GM23338 (cell line): Measurements from ENCODE around the gene KRTAP10-12. TPM values are rescaled to one million over a fixed set of nuclear protein-coding genes. Genes with fewer than 3 reads are reported as not detected.

Source experiments
- ATAC-seq: fragments of 200-7000 bp; cut with Tn5 transposase; 3 replicates; pipeline ENCODE4 v1.9.1; 2020
- DNase-seq: peaks from one replicate; pipeline ENCODE4 v3.0.0-alpha.2; 2015; ENCODE audit warnings: low spot score
- H2AFZ ChIP-seq: fragments of 200-600 bp; sonication (generic); 2 replicates; pipeline ENCODE4 v1.8.0; 2016; ENCODE audit warnings: antibody characterized with exemption, mild to moderate bottlenecking, moderate library complexity
- H3F3A ChIP-seq: fragments of 200-600 bp; sonication (generic); replicated peaks from 2 replicates; pipeline ENCODE4 v1.8.0; 2017; ENCODE audit warnings: antibody characterized with exemption, mixed run types, low read depth
- H3K27ac ChIP-seq: fragments of 200-600 bp; sonication (generic); 2 replicates; pipeline ENCODE4 v1.6.1; 2016; ENCODE audit warnings: low read depth
- H3K27me3 ChIP-seq: fragments of 200-600 bp; sonication (generic); 2 replicates; pipeline ENCODE4 v1.8.0; 2016; ENCODE audit warnings: mild to moderate bottlenecking, mixed run types, moderate library complexity; ENCODE audit not compliant: insufficient read depth
- H3K36me3 ChIP-seq: fragments of 200-600 bp; sonication (generic); 2 replicates; pipeline ENCODE4 v1.8.0; 2016; ENCODE audit warnings: mild to moderate bottlenecking; ENCODE audit not compliant: insufficient read depth
- H3K4me1 ChIP-seq: fragments of 200-600 bp; sonication (generic); 2 replicates; pipeline ENCODE4 v1.8.0; 2016; ENCODE audit warnings: mild to moderate bottlenecking, moderate library complexity; ENCODE audit not compliant: insufficient read depth
- H3K4me2 ChIP-seq: fragments of 200-600 bp; sonication (generic); 2 replicates; pipeline ENCODE4 v1.7.1; 2017; ENCODE audit warnings: mixed run types
- H3K4me3 ChIP-seq: fragments of 200-600 bp; sonication (generic); 2 replicates; pipeline ENCODE4 v1.6.1; 2016; ENCODE audit warnings: mixed run types
- H3K79me2 ChIP-seq: fragments of 200-600 bp; sonication (generic); replicated peaks from 2 replicates; pipeline ENCODE4 v1.8.0; 2017; ENCODE audit warnings: mild to moderate bottlenecking; ENCODE audit not compliant: insufficient read depth
- H3K9me2 ChIP-seq: fragments of 200-600 bp; sonication (generic); 2 replicates; pipeline ENCODE4 v1.8.0; 2017; ENCODE audit not compliant: insufficient read depth
- H4K20me1 ChIP-seq: fragments of 200-600 bp; sonication (generic); replicated peaks from 2 replicates; pipeline ENCODE4 v1.8.0; 2017; ENCODE audit warnings: mild to moderate bottlenecking; ENCODE audit not compliant: insufficient read depth
- H3K27ac Mint-ChIP-seq: 2 replicates; pipeline ENCODE4 v1.8.0; 2020; ENCODE audit warnings: inconsistent platforms, mild to moderate bottlenecking, moderate library complexity, mixed read lengths
- H3K27me3 Mint-ChIP-seq: 3 replicates; pipeline ENCODE4 v1.8.0; 2022; ENCODE audit warnings: low read depth, mild to moderate bottlenecking, moderate library complexity, mixed read lengths, inconsistent platforms; ENCODE audit not compliant: insufficient read depth, poor library complexity
- H3K36me3 Mint-ChIP-seq: 3 replicates; pipeline ENCODE4 v1.8.0; 2021; ENCODE audit warnings: low read depth, mild to moderate bottlenecking, inconsistent platforms, moderate library complexity, mixed read lengths
- H3K4me1 Mint-ChIP-seq: 3 replicates; pipeline ENCODE4 v1.8.0; 2020; ENCODE audit warnings: mild to moderate bottlenecking, inconsistent platforms, mixed read lengths
- H3K4me3 Mint-ChIP-seq: 3 replicates; pipeline ENCODE4 v1.8.0; 2021; ENCODE audit warnings: moderate library complexity, mild to moderate bottlenecking, inconsistent platforms, mixed read lengths
- H3K9me3 Mint-ChIP-seq: 3 replicates; pipeline ENCODE4 v1.8.0; 2020; ENCODE audit warnings: moderate library complexity, mild to moderate bottlenecking, inconsistent platforms, mixed read lengths
- CREB1 ChIP-seq: fragments of 250-450 bp; sonication (Bioruptor Pico); IDR thresholded peaks from 2 replicates; pipeline ENCODE4 v1.5.0; 2020; ENCODE audit warnings: low read depth, mild to moderate bottlenecking, moderate library complexity
- ETS1 ChIP-seq: IDR thresholded peaks from 2 replicates; pipeline ENCODE4 v1.6.1; 2016; ENCODE audit warnings: antibody characterized with exemption
- ZNF114 ChIP-seq: fragments of 250-450 bp; sonication (Bioruptor Pico); IDR thresholded peaks from 2 replicates; pipeline ENCODE4 v1.5.0; 2020; ENCODE audit warnings: mild to moderate bottlenecking, moderate library complexity
- ZNF331 ChIP-seq: fragments of 250-450 bp; sonication (Bioruptor Pico); IDR thresholded peaks from 2 replicates; pipeline ENCODE4 v1.5.0; 2020; ENCODE audit warnings: low read depth, mild to moderate bottlenecking, moderate library complexity
- ZNF462 ChIP-seq: fragments of 250-450 bp; sonication (Bioruptor Pico); IDR thresholded peaks from 2 replicates; pipeline ENCODE4 v1.5.0; 2020; ENCODE audit warnings: mild to moderate bottlenecking, moderate library complexity
- polyA plus RNA-seq: library from polyadenylated mRNA; unstranded; fragments of >200 nt; fragmentation: Nextera tagmentation; extraction: Ambion mirVana; gene quantifications from 2 replicates; pipeline ENCODE4 v1.2.1, GENCODE V29; 2016
- total RNA-seq: library from RNA; depleted of rRNA; stranded (reverse); fragments of >200 nt; shearing (Covaris generic); gene quantifications from 2 replicates; pipeline ENCODE4 v1.2.3, GENCODE V29; 2014

KRTAP10-12 gene
- total and polyA plus RNA-seq, 2 experiments from 2014 or later: not detected

- no peaks in the 10 kb centered on the region for H3K79me2 ChIP-seq
- H3K9me2 ChIP-seq: no peaks in the 10 kb centered on the region
- no peaks in the 10 kb centered on the region for H3K36me3 ChIP-seq
- no peak overlapping the region for H2AFZ ChIP-seq
- Mint-ChIP-seq H3K36me3 (peaks cover 10% of the 10 kb centered on the region; the same call in 2 of the 3 replicates), H3K9me3 (peaks cover 11% of the 10 kb centered on the region; the same call in 2 of the 3 replicates), H3K4me1 (peaks cover 10% of the 10 kb centered on the region), H3K27me3 (peaks cover 17% of the 10 kb centered on the region), H3K4me3 (no peak overlapping the region), H3K27ac (no peak overlapping the region)
- no peaks in the 10 kb centered on the region for H3K27me3 ChIP-seq
- H4K20me1 ChIP-seq: no peaks in the 10 kb centered on the region
- no peak for ATAC-seq
- H3K4me3 ChIP-seq: no peak overlapping the region
- no peak overlapping the region for H3K27ac ChIP-seq
- no peak overlapping the region for H3K4me2 ChIP-seq
- DNase-seq: no peak
- no peak for TF ChIP-seq ZNF114
- TF ChIP-seq ETS1: no peak
- TF ChIP-seq CREB1 (CRISPR knock-in tag): no peak
- no peaks in the 10 kb centered on the region; the same call in 1 of the 2 replicates for H3K4me1 ChIP-seq
- H3F3A ChIP-seq: no peaks in the 10 kb centered on the region
Measured at GRCh38 chr21:44730951-44731579, 34.1 kb downstream of the KRTAP10-12 start.

GRCh38 chr21:44732263-44732662 is 35.3 kb downstream of the KRTAP10-12 start:
- peaks cover 12% of the 10 kb centered on the region; the same call in 2 of the 3 replicates for H3K36me3 Mint-ChIP-seq
- H3K4me1 Mint-ChIP-seq: peaks cover 19% of the 10 kb centered on the region
- Histone ChIP-seq H3K4me1 (no peaks in the 10 kb centered on the region; the same call in 1 of the 2 replicates), H3F3A (no peaks in the 10 kb centered on the region), H2AFZ (no peak overlapping the region), H3K27ac (no peak overlapping the region), H4K20me1 (no peaks in the 10 kb centered on the region), H3K4me2 (no peak overlapping the region), H3K27me3 (no peaks in the 10 kb centered on the region), H3K36me3 (no peaks in the 10 kb centered on the region), H3K79me2 (no peaks in the 10 kb centered on the region), H3K9me2 (no peaks in the 10 kb centered on the region), H3K4me3 (no peak overlapping the region)
- TF ChIP-seq CREB1 (CRISPR knock-in tag) (no peak), ZNF331 (CRISPR knock-in tag) (no peak), ZNF462 (CRISPR knock-in tag) (no peak)
- DNase-seq: no peak
- ATAC-seq: no peak
- no peak overlapping the region for H3K27ac Mint-ChIP-seq
- H3K27me3 Mint-ChIP-seq: peaks cover 19% of the 10 kb centered on the region
- no peak overlapping the region for H3K4me3 Mint-ChIP-seq
- H3K9me3 Mint-ChIP-seq: peaks cover 21% of the 10 kb centered on the region; the same call in 2 of the 3 replicates
